Endothelial cell of umbilical vein (primary cell): ENCODE measurements around the gene MSL3B.

Experiments used
- BruUV-seq: library from RNA; stranded (reverse); fragments of 400-500 nt; replicated peaks from 2 replicates; lab custom pipeline; 2021; lab: Mats Ljungman, UMichigan
- CTCF ChIA-PET: fragments of 300-600, 350-600 bp; sonication (Branson Sonifier 250); formaldehyde crosslinking; loops from one replicate; lab custom pipeline; 2021; ENCODE audit warnings: antibody characterized with exemption, inconsistent platforms; lab: Charles Lee
- POLR2A ChIA-PET: fragments of 300-600, 350-600 bp; sonication (Branson Sonifier 250); formaldehyde crosslinking; loops from one replicate; lab custom pipeline; 2021; ENCODE audit warnings: antibody characterized with exemption, inconsistent platforms; lab: Charles Lee
- DNase-seq: peaks from one replicate; pipeline ENCODE4 v3.0.0-alpha.2; 2011; ENCODE audit warnings: low read depth, low spot score
- FAIRE-seq: peaks from 2 replicates; lab custom pipeline; 2011; peaks lifted over from hg19 to GRCh38; lab: Jason Lieb, UNC
- H2AFZ ChIP-seq: 2 replicates; pipeline ENCODE4 v1.6.0; 2012; ENCODE audit warnings: low read depth, low read length, control low read depth, inconsistent platforms
- H3K27ac ChIP-seq: 2 replicates; pipeline ENCODE4 v1.5.1; 2011; ENCODE audit warnings: low read depth, mild to moderate bottlenecking, control low read depth, low read length, moderate library complexity; ENCODE audit not compliant: insufficient read depth
- H3K27me3 ChIP-seq, 2 experiments: 2 replicates each; pipeline versions ENCODE4 v1.6.0 to v1.6.1; 2011; ENCODE audit warnings: low read length in 2 of 2, mixed read lengths in 1 of 2; ENCODE audit not compliant: control insufficient read depth in 2 of 2, insufficient read depth in 2 of 2
- H3K36me3 ChIP-seq, 2 experiments: 2 replicates in 1 of 2; 3 replicates in 1 of 2; pipeline ENCODE4 v1.5.1; 2011; ENCODE audit warnings: low read length in 2 of 2, mild to moderate bottlenecking in 1 of 2, moderate library complexity in 1 of 2; ENCODE audit not compliant: control insufficient read depth in 2 of 2, insufficient read depth in 2 of 2; ENCODE audit errors: extremely low read depth in 1 of 2
- H3K4me1 ChIP-seq: 3 replicates; pipeline ENCODE4 v1.5.1; 2011; ENCODE audit warnings: mild to moderate bottlenecking, low read length; ENCODE audit not compliant: control insufficient read depth, insufficient read depth; ENCODE audit errors: extremely low read depth
- H3K4me2 ChIP-seq: 2 replicates; pipeline ENCODE4 v1.6.1; 2011; ENCODE audit warnings: low read length, control low read depth, mixed read lengths; ENCODE audit not compliant: insufficient read depth
- H3K4me3 ChIP-seq, 3 experiments: fragments of 200-600 bp in 1 of 3; sonication (generic), shearing (Covaris generic) in 1 of 3; replicated peaks in 1 of 3; 2 replicates each; pipeline ENCODE4 v1.5.1; 2011 to 2016; ENCODE audit warnings: control low read depth in 3 of 3, low read length in 3 of 3, mild to moderate bottlenecking in 2 of 3, inconsistent platforms in 1 of 3, low read depth in 1 of 3, moderate library complexity in 1 of 3; ENCODE audit not compliant: insufficient read depth in 1 of 3
- H3K79me2 ChIP-seq: 2 replicates; pipeline ENCODE4 v1.6.0; 2012; ENCODE audit warnings: low read length, inconsistent platforms; ENCODE audit not compliant: control insufficient read depth, insufficient read depth
- H3K9ac ChIP-seq: replicated peaks from 2 replicates; pipeline ENCODE3; 2011; ENCODE audit warnings: low read length, control low read depth; ENCODE audit not compliant: insufficient read depth; ENCODE audit errors: extremely low read depth
- H3K9me1 ChIP-seq: replicated peaks from 3 replicates; pipeline ENCODE4 v1.6.0; 2011; ENCODE audit warnings: mild to moderate bottlenecking, low read length; ENCODE audit not compliant: control insufficient read depth, insufficient read depth; ENCODE audit errors: extremely low read depth
- H3K9me3 ChIP-seq: replicated peaks from 2 replicates; pipeline ENCODE4 v1.5.1; 2012; ENCODE audit warnings: low read length, inconsistent platforms; ENCODE audit not compliant: control insufficient read depth, insufficient read depth
- H4K20me1 ChIP-seq: replicated peaks from 2 replicates; pipeline ENCODE3; 2011; ENCODE audit warnings: mild to moderate bottlenecking, low read length; ENCODE audit not compliant: control insufficient read depth, insufficient read depth; ENCODE audit errors: extremely low read depth
- EZH2 ChIP-seq: IDR thresholded peaks from 2 replicates; pipeline ENCODE4 v1.6.1; 2012; ENCODE audit warnings: borderline replicate concordance, low read depth, mild to moderate bottlenecking, moderate library complexity, low read length, inconsistent platforms; ENCODE audit not compliant: severe bottlenecking
- FOS ChIP-seq: IDR thresholded peaks from 2 replicates; pipeline ENCODE4 v1.6.1; 2011; ENCODE audit warnings: mild to moderate bottlenecking, low read length, moderate library complexity, borderline replicate concordance; ENCODE audit not compliant: insufficient read depth
- GATA2 ChIP-seq: IDR thresholded peaks from 2 replicates; pipeline ENCODE4 v1.7.0; 2011; ENCODE audit warnings: low read depth, mild to moderate bottlenecking, moderate library complexity, mixed read lengths, low read length; ENCODE audit not compliant: insufficient read length, insufficient read depth
- JUN ChIP-seq: IDR thresholded peaks from 2 replicates; pipeline ENCODE4 v1.6.1; 2011; ENCODE audit warnings: borderline replicate concordance, low read depth; ENCODE audit not compliant: insufficient read length, insufficient read depth
- MYC ChIP-seq: IDR thresholded peaks from one replicate; pipeline ENCODE4 v1.6.1; 2011; ENCODE audit warnings: mild to moderate bottlenecking, low read depth, low read length
- POLR2A ChIP-seq: IDR thresholded peaks from 2 replicates; pipeline ENCODE4 v1.6.1; 2012; ENCODE audit warnings: low read depth, mild to moderate bottlenecking, control low read depth, low read length
- POLR2AphosphoS5 ChIP-seq: IDR thresholded peaks from 2 replicates; pipeline ENCODE4 v1.6.1; 2012; ENCODE audit warnings: low read depth, mild to moderate bottlenecking, control low read depth, low read length, moderate library complexity; ENCODE audit not compliant: insufficient read depth
- dilution Hi-C: fragments of 300-500 bp; cut with MboI; formaldehyde crosslinking; loops from one replicate; pipeline ENCODE4 v1.15.0; 2019; ENCODE audit warnings: low sequenced_read_pairs; ENCODE audit not compliant: extremely low pct_ligation_motif_present
- intact Hi-C: fragments of 100-400 bp; cut with micrococcal nuclease; formaldehyde crosslinking; loops from one replicate; pipeline ENCODE4 v1.10.0; 2022
- TF ChIP-seq, protein P1 (sequence below), 2 donors: IDR thresholded peaks; 1 replicate in 1 of 2; 2 replicates in 1 of 2; pipeline ENCODE4 v1.5.1; 2011; ENCODE audit warnings: low read length in 2 of 2, mild to moderate bottlenecking in 2 of 2, moderate library complexity in 2 of 2, control low read depth in 1 of 2, inconsistent platforms in 1 of 2, low read depth in 1 of 2; ENCODE audit not compliant: insufficient read depth in 1 of 2; ENCODE audit errors: extremely low read depth in 1 of 2
- TF ChIP-seq, protein P2 (sequence below): IDR thresholded peaks from 2 replicates; pipeline ENCODE4 v1.6.1; 2011; ENCODE audit not compliant: insufficient read depth, insufficient read length

The MSL3B gene

GRCh38 chr2:233832869-233833311 is 35.3 kb downstream of the MSL3B start:
- H3K36me3 ChIP-seq, result peaks cover 0 to 13% of the 10 kb centered on the region in 2 experiments
- no peaks in the 10 kb centered on the region for H3K9me3 ChIP-seq
- H3K9ac ChIP-seq, result no peak overlapping the region
- intact Hi-C loops (loop anchor here (1.0 to 10.0 kb wide), 3 partner anchors 21 to 548 kb away; partner anchors contain the start of gene HJURP), dilution Hi-C loops (no loop called here)
- no peak for FAIRE-seq
- no peak overlapping the region for H3K4me3 ChIP-seq
- ChIA-PET CTCF (interaction anchor here (0.8 to 4.0 kb wide), 11 partner anchors 10 to 712 kb away, joined by 3 to 54 read pairs (median 5); partner anchors contain the start of gene DGKD), POLR2A (no interaction called here)
- no peak overlapping the region for H2AFZ ChIP-seq
- H4K20me1 ChIP-seq, result no peaks in the 10 kb centered on the region
- peak; percentile 30 for DNase-seq
- no peak overlapping the region for H3K4me2 ChIP-seq
- TF ChIP-seq EZH2 (no peak), FOS (no peak), POLR2AphosphoS5 (no peak)
- TF ChIP-seq, protein P1, sequence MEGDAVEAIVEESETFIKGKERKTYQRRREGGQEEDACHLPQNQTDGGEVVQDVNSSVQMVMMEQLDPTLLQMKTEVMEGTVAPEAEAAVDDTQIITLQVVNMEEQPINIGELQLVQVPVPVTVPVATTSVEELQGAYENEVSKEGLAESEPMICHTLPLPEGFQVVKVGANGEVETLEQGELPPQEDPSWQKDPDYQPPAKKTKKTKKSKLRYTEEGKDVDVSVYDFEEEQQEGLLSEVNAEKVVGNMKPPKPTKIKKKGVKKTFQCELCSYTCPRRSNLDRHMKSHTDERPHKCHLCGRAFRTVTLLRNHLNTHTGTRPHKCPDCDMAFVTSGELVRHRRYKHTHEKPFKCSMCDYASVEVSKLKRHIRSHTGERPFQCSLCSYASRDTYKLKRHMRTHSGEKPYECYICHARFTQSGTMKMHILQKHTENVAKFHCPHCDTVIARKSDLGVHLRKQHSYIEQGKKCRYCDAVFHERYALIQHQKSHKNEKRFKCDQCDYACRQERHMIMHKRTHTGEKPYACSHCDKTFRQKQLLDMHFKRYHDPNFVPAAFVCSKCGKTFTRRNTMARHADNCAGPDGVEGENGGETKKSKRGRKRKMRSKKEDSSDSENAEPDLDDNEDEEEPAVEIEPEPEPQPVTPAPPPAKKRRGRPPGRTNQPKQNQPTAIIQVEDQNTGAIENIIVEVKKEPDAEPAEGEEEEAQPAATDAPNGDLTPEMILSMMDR (IDR thresholded peaks at IDR 0.05; ENCODE audit: extremely low read depth in 1 of 2, insufficient read depth in 1 of 2, low read depth in 1 of 2, low read length in 2 of 2), result peak in 1 of 2 donors; percentile 42
- H3K79me2 ChIP-seq, result peaks cover 23% of the 10 kb centered on the region
- BruUV-seq, result no TSS peak
- no peaks in the 10 kb centered on the region for H3K27me3 ChIP-seq
- H3K4me1 ChIP-seq, result no peaks in the 10 kb centered on the region
- no peak overlapping the region for H3K27ac ChIP-seq
- H3K9me1 ChIP-seq, result no peaks in the 10 kb centered on the region

GRCh38 chr2:233832414-233832813 is 35.8 kb downstream of the MSL3B start:
- ChIA-PET CTCF (interaction anchor here (0.8 to 4.0 kb wide), 12 partner anchors 10 to 713 kb away, joined by 3 to 54 read pairs (median 5); partner anchors contain the start of gene DGKD), POLR2A (no interaction called here)
- Histone ChIP-seq H3K9me1 (no peaks in the 10 kb centered on the region), H3K9ac (no peak overlapping the region), H3K79me2 (peaks cover 18% of the 10 kb centered on the region), H3K4me2 (no peak overlapping the region), H3K36me3 (peaks cover 0 to 13% of the 10 kb centered on the region in 2 experiments), H3K4me1 (no peaks in the 10 kb centered on the region), H4K20me1 (no peaks in the 10 kb centered on the region), H3K27me3 (no peaks in the 10 kb centered on the region), H3K4me3 (no peak overlapping the region), H3K9me3 (no peaks in the 10 kb centered on the region), H2AFZ (no peak overlapping the region), H3K27ac (no peak overlapping the region)
- dilution Hi-C loops (no loop called here), intact Hi-C loops (loop anchor here (1.0 to 10.0 kb wide), 2 partner anchors 383 to 548 kb away; no protein-coding TSS in a partner anchor)
- DNase-seq, result no peak
- no TSS peak for BruUV-seq
- TF ChIP-seq POLR2A (no peak), GATA2 (no peak), JUN (no peak), FOS (no peak), MYC (no peak), POLR2AphosphoS5 (no peak), EZH2 (no peak)
- TF ChIP-seq, protein P1 (IDR thresholded peaks at IDR 0.05; ENCODE audit: extremely low read depth in 1 of 2, insufficient read depth in 1 of 2, low read depth in 1 of 2, low read length in 2 of 2), result no peak
- TF ChIP-seq, protein P2, sequence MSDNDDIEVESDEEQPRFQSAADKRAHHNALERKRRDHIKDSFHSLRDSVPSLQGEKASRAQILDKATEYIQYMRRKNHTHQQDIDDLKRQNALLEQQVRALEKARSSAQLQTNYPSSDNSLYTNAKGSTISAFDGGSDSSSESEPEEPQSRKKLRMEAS, result no peak
- no peak for FAIRE-seq
